IPS-18c (cell line): ENCODE data around the gene MATK.

Experiments used
- H3K4me3 ChIP-seq: 2 replicates; pipeline ENCODE4 v1.7.0; 2013; ENCODE audit warnings: low read depth, mild to moderate bottlenecking, low read length, moderate library complexity; ENCODE audit not compliant: insufficient read depth
- H3K9me3 ChIP-seq: one replicate; pipeline ENCODE4 v1.6.1; 2013; ENCODE audit warnings: mild to moderate bottlenecking, low read length, moderate library complexity; ENCODE audit not compliant: control insufficient read depth, insufficient read depth

Gene MATK

DNA sequence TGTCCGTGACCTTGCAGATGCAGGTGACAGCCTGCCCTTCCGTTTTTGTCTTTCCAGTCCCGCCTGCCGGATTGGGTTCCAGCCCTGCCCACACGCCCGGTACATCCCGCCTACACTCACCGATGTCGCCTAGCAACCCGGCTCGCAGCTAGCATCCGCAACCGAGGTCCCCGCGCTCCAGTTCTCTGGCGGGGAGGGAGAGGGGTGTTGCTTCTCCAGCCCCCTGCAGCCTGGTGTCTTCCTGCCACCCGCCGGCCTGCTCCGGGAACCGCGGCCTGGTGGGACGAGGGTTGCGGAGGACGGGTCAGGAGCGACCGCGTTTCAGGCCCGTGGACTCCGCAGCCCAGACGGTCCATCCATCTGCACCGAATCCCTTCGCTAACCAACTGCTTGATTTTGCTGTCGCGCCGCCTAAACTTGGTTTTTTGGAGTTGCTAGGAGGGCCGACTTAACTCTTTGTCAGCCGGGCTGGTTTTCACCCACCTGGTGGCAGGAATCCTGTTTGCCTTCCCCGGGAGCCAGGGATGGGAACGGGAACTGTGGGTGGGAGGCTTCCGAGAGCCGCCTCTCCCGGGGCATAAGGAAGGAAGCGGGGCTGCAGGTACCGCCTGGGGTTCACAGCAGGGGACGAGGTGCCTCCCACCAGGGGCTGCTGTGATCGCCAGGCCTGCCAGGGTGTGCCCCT is 15.4 kb upstream of the MATK start:
- H3K4me3 ChIP-seq, result peak overlapping the region; percentile 45; the same call in 1 of the 2 replicates
- no peaks in the 10 kb centered on the region for H3K9me3 ChIP-seq

DNA sequence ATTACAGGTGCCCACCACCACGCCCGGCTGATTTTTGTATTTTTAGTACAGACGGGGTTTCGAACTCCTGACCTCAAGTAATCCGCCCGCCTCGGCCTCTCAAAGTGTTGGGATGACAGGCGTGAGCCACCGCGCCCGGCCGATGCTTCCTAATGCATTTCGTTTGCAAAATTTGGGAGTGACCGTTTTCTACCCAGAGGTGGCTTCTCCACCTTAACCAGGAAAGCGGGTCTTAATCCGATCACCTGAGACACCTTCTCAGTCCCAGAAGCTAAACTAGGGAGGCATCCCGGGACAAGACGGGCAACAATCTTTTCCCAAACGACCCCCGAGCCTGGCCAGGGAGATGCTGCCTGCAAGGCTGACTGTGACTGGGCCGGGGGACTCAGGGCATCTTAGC is 14.8 kb upstream of the MATK start:
- H3K4me3 ChIP-seq, result peak overlapping the region; percentile 45

GRCh38 chr19:3798137-3798536 is 12.0 kb upstream of the MATK start:
- H3K9me3 ChIP-seq, result no peaks in the 10 kb centered on the region
- H3K4me3 ChIP-seq, result no peak overlapping the region

More for the DNA sequence above, 14.8 kb upstream of the MATK start:
- no peaks in the 10 kb centered on the region for H3K9me3 ChIP-seq

- H3K9me3 ChIP-seq, result no peaks in the 10 kb centered on the region
- no peak overlapping the region for H3K4me3 ChIP-seq
Measured at GRCh38 chr19:3796358-3796757, 10.2 kb upstream of the MATK start.

DNA sequence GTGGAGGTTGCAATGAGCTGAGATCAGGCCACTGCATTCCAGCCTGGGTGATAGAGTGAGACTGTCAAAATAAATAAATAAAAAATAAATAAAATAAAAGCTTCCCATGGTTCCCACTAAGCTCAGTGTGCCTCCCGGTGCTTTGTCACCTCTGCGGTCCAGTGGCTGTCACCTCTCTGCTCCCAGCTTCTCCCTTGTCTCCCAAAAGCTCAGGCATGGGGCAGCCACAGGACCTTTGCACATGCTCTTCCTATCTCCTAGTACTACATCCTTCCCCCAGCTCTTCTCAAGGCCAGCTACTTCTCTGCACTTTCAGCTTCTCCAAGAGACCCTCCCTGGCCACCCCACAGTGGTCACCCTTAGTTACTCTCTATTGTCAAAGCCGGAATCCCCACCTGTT is 7.6 kb upstream of the MATK start:
- Histone ChIP-seq H3K4me3 (no peak overlapping the region), H3K9me3 (no peaks in the 10 kb centered on the region)

DNA sequence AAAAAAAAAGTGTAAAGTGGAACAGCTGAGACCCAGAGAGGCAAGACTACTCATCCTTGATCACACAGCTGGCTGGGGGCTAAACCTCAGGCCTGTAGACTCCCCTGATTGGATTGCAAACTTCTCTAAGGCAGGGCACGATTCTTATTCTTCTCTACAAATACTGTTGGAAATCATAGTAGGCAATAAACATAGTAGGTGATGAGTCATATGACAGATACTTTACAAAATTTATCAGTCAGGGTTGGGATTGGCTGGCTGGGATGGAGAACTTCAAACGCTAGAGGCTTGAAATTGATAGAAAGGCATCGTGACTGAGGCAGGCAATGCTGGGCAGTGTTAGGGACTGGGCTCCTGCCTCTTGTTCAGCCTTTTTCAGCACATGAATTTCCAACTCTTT is 5.9 kb upstream of the MATK start:
- H3K4me3 ChIP-seq, result no peak overlapping the region
- no peaks in the 10 kb centered on the region for H3K9me3 ChIP-seq

GRCh38 chr19:3790941-3791340 is 4.8 kb upstream of the MATK start:
- no peaks in the 10 kb centered on the region for H3K9me3 ChIP-seq
- H3K4me3 ChIP-seq, result no peak overlapping the region

- no peak overlapping the region for H3K4me3 ChIP-seq
- no peaks in the 10 kb centered on the region for H3K9me3 ChIP-seq
Measured at GRCh38 chr19:3790209-3790734, 4.1 kb upstream of the MATK start.

DNA sequence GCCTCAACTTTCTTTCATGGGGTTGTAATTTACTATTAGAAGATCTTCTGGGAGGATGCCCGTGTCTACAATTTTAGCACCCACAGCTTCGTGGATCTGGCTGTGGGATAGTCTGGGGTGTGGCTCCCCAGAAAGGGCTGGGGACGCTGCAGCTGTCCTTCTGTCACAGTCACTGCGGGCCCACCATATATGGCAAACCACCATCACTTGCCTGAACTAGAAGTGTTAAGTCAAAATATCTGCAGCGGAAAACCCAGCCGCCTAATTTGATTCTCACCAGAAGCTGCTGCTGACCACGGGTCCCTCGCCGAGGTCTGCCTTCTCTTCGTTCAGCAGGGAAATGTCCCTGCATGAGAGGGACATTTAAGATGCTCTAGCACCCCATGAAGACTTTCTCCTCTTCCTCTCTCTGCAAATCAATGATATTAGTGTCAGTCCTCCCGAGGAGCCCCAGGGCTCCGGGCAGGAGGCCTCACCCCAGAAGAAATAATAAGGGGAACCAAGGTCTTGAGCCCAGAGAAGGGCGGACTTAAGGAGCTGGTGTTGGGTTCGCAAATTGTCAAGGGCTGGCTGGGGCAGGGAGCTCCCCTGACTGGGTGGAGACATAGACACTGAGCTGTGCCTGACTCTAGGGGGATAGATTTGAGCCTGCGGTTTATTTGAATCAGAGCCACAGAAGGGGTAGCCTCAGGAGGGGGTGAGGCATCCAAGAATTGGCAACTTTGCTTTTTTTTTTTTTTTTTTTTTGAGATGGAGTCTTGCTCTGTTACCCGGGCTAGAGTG is 3.0 kb upstream of the MATK start:
- Histone ChIP-seq H3K9me3 (no peaks in the 10 kb centered on the region), H3K4me3 (no peak overlapping the region)

GRCh38 chr19:3785451-3785937 is 687 bp downstream of the MATK start:
- peak overlapping the region; percentile 70 for H3K4me3 ChIP-seq
- peaks cover 3% of the 10 kb centered on the region for H3K9me3 ChIP-seq

- peak overlapping the region; percentile 70 for H3K4me3 ChIP-seq
- H3K9me3 ChIP-seq, result peaks cover 3% of the 10 kb centered on the region
Measured at GRCh38 chr19:3784607-3785450, 1.4 kb downstream of the MATK start.

- H3K4me3 ChIP-seq, result no peak overlapping the region
- peaks cover 3% of the 10 kb centered on the region for H3K9me3 ChIP-seq
Measured at GRCh38 chr19:3783660-3784584, 2.3 kb downstream of the MATK start.

- Histone ChIP-seq H3K9me3 (peaks cover 3% of the 10 kb centered on the region), H3K4me3 (no peak overlapping the region)
Measured at GRCh38 chr19:3782903-3783302, 3.3 kb downstream of the MATK start.

DNA sequence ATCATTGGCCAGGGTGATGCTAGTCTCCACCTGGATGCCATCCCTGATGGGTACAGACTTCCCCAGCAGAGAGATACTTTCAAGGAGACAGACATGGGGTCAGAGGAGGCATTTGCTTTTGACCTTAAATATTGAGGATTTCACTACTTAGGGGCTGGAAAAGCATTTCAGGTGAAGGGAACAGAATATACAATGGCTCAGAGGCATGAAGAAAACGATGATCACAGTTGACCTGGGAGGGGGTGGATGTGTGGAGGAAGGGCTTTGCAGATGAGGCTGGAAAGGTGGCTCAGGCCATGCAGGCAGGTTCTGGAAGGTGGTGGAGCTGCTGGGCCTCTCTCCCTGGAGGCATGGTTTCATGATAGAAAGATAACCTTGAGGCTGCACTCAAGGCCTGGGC is 3.9 kb downstream of the MATK start:
- no peak overlapping the region for H3K4me3 ChIP-seq
- peaks cover 3% of the 10 kb centered on the region for H3K9me3 ChIP-seq

- Histone ChIP-seq H3K4me3 (no peak overlapping the region), H3K9me3 (peaks cover 3% of the 10 kb centered on the region)
Measured at GRCh38 chr19:3781603-3782002, 4.6 kb downstream of the MATK start.

DNA sequence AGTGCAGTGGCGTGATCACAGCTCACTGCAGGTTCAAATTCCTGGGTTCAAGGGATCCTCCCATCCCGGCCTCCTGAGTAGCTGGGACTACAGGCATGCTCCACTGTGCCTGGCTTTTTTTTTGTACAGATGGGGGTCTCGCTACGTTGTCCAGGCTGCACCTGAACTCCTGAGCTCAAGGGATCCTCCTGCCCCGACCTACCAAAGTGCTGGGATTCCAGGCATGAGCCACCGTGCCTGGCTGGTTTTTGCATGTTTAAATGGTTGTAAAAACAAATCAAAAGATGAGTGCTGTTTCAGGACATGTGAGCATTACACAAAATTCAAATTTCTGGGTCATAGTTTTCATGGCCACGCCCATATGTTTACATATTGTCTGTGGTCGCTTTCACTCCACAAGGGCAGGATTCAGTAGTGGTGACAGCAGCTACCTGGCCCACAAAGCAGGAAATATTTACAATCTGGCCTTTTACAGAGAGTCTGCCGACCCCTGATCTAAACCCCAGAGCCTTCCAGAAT is 5.3 kb downstream of the MATK start:
- H3K4me3 ChIP-seq, result no peak overlapping the region

More for the DNA sequence above, 5.3 kb downstream of the MATK start:
- peaks cover 3% of the 10 kb centered on the region for H3K9me3 ChIP-seq
